Mucosa of gallbladder (tissue), 1 donor: ENCODE data around the gene TMEM72. TPM values are rescaled to one million over a fixed set of nuclear protein-coding genes. Genes with fewer than 3 reads are reported as not detected.

Experiments used
- DNase-seq: peaks from one replicate; pipeline ENCODE4 v3.0.0-alpha.2; 2020; ENCODE audit warnings: low spot score
- total RNA-seq: library from RNA; stranded (reverse); gene quantifications from one replicate; pipeline ENCODE4 v1.2.1, GENCODE V29; 2021
- donor health status: DM: no; HTN: no; CAD: no.

Gene TMEM72
- total RNA-seq, 1 donor from 2014 or later: not detected

DNA sequence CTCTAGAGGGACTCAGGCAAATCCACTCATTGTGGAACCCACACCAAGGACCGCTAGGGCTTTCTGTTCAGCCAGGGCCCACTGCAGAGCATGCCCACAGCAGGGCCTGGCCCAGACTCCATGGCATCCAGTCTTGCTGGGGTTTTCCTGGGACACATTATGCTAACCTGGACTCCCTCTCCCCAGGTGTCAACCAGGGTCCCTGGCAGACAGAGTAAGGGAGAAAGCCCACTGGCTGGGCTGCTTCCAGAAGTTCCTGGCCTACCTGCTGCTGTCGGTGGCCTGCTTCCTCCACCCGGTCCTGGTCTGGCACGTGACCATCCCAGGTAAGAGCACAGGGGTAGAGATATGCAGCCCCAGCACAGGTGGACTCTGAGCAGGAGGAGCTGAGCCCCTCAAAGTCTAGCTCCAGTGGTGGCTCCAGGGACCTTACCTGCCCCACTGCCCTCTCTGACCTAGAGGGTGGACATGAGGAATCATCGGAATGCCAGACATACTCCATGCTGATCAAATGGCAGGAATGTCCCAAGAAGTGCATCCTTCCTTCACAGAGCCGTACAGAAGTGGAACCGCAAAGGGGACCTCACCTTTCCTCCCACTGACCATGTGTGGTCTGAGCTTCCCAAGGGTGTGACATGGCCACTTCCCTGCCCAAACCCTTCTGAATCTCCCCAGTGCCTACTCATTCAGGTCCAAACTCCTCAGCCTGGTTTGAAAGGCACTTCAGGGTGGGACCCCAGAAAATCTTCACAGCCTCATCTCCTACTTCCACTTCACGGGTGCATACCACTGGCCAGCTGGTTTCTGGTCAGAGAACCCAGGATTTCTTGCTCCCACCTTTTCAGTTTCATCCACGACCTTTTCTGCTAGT, 22.5 kb downstream of the TMEM72 start:
- no peak for DNase-seq

DNA sequence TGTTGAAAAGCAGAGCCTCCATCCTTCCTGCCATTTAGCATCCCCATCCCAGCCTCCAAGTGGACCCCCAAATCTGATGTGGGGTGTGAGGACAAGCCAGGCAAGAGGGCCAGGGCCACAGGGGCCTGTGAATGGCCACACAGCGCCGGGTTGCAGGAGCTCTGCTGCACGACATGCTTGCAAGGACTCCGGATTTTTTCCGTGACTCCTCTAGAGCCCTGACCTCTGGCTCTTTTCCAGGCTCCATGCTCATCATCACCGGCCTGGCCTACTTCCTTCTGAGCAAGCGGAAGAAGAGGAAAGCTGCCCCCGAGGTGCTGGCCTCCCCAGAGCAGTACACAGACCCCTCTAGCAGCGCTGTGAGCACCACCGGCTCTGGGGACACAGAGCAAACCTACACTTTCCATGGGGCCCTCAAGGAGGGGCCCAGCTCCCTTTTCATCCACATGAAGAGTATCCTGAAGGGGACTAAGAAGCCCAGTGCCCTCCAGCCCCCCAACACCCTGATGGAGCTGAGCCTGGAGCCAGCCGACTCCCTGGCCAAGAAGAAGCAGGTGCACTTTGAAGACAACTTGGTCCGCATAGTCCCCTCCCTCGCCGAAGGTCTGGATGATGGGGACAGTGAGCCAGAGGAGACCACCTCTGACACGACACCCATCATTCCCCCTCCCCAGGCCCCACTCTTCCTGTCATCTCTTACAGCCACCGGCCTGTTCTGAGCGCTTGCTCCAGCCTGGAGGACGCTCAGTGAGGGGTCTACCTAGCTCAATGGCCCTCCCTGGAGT, 23.5 kb downstream of the TMEM72 start:
- DNase-seq: no peak

DNA sequence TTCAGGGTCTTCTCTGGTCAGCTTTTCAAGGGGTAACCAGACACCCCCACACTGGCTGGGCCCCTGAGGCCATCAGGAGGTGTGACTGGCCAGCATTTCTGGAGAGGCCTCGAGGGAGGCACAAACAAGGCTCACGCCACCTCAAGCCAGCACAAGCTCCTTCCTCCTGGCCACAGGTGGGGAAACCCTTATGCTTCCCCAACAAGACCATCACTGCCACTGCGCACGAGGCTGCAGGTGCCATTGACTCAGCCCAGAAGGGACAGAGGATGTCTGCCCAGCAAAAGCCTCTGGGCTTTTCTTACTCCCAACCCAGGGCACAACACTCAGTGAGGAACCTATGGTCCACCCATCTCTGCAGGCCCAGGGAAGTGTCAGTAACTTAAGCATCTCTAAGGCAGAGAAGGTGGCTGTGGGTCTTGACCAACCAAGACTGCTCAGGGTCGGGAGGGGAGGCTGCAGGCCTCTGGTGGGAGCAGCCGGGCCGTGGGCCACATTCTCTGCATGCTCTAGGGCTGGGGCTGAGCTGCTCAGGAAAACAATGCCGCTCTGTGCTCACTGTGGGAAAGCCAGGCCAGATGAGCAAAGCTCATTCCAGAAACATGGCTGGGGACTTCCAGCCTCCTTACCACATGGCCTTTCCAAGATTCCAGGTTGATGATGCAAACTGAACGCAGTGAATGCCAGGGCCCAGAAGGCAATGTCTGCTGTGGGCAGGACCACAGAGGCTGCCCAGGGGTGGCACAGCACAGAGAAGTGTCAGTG, 24.2 kb downstream of the TMEM72 start:
- peak; percentile 50 for DNase-seq

DNA sequence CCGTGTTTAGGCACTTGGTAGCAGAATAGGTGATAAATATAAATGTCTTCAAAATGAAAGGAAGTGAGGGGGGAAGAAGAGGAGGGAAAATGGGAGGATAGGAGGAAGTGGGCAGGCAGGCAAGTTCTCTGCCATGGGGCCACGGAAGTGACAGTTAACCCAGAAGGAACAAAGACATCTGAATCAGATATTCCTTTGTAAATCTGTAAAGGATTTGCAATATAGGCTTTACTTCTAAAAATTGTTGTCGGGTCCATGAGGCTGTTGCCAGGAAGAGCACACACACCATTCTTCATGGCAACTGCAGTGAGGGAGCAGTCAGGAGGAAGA, 24.8 kb downstream of the TMEM72 start:
- no peak for DNase-seq

DNA sequence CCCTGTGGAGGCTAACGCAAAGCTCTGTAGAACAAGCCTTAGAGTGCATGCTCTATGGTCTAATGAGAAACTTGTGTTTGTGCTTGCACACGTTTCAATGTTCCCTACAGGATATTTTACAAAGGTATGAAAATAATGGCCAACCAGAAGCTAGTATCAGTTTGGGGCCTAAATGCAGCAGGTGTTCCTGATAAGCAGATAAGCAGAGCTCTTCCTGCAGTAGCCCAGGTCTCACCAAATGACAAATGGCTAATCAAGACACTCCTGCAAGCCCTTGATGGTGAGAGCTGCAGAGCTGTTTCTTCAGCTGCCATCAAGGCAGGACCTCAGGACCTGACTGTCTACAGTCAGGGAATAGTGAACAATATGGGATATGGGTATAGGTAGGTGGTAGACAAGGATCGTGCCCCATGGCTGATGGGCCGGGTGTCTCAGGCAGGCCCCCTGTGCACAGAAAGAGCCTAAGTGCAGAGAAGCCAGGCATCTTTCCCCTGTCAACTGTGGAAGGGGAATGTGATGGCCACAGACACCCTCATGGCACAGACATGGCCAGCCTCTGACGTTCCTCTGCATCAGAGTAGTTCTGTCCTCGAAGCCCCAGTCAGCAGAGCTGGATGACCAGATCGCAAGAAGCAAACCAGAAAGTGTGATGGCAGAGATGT, 25.3 kb downstream of the TMEM72 start:
- DNase-seq: no peak

DNA sequence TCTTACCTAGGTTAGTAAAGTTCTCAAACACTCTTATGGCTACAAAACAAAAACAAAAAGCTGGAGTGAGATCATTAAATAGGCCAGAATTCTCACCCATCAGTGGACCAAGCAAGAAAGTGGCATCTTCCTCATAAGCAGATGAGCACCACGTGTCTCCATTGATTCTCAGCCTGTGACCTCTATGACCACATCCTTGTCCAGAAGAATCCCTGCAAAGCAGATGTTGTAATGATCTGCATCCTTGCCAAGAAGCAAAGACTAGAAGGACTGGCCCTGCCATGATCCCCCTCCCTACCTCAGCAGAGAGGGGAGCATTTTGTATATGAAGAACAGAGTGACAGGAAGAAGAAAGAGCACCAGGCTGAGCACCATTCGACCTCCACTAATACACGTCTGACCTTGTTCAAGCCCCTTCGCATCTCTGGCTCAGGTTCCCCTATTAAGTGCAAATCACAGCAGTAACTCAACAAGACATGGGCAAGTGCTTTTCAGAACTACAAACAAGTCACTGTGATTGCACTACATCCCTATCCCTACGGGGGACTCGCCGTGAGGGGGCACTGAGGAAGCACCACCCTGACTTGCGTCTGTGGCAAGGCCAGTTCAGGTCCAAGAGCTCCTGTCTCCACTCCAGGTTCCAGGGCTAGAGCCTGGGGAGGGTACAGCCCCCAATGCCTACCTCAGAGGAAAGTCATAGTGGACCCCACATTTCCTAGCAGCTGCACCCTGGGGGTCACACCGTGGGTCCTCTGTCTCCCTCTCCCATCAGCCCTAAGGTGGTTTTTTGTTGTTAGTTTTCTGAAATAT, 26.3 kb downstream of the TMEM72 start:
- no peak for DNase-seq

- no peak for DNase-seq
Measured at GRCh38 chr10:44938956-44939355, 27.8 kb downstream of the TMEM72 start.

- no peak for DNase-seq
Measured at GRCh38 chr10:44939691-44940401, 28.7 kb downstream of the TMEM72 start.

GRCh38 chr10:44944354-44944753, 33.2 kb downstream of the TMEM72 start:
- no peak for DNase-seq

GRCh38 chr10:44946205-44946604, 35.1 kb downstream of the TMEM72 start:
- no peak for DNase-seq

- DNase-seq: no peak
Measured at GRCh38 chr10:44947371-44948152, 36.4 kb downstream of the TMEM72 start.

GRCh38 chr10:44948642-44949041, 37.5 kb downstream of the TMEM72 start:
- no peak for DNase-seq

DNA sequence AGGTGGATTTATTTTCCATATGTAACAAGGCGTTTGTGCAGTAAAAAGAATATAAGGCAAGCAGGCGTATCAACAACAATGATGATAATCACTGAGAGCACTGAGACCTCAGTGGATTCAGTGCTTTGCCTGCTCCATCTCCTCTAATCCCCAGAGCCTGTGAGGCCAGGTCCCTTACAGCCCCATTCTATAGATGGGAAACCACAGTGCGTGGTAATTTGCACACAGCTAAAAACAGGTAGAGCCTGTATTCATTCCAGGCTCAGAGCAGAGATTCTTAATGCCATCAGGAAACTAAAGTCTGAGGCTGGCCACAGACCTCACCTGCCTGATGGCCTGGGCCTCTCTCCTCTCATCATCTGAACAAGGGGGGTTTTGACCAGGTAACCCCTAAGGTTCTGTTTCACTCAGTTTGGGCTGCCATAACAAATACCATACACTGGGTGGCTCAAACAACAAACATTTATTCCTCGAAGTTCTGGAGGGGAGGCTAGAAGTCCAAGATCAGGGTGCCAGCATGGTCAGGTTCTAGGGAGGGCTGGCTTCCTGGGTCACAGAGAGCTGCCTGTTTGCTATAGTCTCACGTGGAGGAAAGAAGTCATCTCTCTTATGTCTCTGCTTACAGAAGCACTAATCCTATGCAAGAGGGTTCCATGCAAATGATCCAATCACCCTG, 38.1 kb downstream of the TMEM72 start:
- no peak for DNase-seq

GRCh38 chr10:44949915-44950314, 38.8 kb downstream of the TMEM72 start:
- DNase-seq: no peak

DNA sequence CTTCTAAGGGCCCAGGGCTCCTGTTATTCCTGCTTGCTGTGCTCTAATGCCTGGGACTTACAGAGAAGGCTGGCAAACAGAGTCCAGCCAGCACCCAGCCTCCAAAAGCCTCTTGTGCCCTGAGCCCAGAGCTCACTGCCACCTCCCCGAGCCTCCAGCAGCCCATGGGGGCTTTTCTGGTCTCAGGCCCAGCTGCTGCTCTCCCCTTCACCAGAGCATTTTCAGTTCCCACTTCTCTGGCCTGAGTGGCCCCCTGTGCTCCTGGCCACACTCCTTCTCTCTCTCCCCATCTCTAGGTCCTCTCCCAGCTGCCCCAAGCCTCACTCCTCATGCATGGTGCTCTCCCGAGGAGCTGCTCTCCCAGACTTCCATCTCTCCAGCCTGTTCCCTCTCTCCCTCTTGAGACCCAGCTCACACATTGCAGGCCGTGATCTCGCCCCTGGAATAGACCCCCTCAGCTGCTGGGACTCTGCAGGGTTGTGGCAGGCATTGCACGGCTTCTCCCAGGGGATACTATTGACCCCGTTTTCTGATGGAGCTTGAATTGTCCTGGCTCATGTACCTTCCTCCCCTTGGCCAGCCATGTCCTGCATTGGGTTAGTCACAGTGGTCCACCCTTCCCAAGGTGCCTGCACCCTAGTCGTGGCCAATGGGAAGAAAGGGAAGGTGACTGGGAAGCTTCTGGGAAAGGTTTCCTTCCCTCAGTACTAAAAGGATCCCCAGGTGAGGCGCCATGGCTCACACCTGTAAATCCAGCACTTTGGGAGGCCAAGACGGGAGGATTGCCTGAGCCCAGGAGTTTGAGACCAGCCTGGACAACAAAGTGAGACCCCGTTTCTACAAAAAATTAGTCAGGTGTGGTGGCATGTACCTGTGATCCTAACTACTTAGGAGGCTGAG, 39.4 kb downstream of the TMEM72 start:
- no peak for DNase-seq

DNA sequence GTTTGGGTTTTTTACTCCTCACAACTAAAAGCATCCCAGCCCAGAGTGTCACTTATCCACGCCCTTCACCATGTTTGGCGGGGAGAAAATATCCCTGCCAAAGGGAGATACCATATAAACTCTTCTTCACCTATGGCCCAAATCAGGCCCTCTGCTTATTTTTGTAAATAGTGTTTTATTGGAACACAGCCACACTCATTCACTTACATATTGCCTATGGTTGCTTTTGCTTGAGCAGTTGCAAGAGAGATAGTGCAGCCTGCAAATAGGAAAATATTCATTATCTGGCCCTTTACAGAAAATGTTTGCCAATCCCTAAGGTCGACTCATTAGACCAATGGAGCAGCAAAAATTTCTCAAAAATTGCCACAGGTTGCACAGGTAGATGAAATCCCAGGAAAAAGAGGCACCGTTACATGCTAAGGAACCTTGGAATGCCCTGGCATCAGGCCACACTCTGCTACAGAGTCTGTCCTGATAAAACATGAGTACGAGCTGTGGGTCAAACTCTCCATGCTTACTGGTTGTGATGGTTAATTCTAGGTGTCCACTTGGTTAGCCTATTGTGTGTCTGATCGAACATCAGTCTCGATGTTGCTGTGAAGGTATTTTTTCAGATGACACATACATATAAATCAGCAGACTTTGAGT, 40.6 kb downstream of the TMEM72 start:
- DNase-seq: no peak

DNA sequence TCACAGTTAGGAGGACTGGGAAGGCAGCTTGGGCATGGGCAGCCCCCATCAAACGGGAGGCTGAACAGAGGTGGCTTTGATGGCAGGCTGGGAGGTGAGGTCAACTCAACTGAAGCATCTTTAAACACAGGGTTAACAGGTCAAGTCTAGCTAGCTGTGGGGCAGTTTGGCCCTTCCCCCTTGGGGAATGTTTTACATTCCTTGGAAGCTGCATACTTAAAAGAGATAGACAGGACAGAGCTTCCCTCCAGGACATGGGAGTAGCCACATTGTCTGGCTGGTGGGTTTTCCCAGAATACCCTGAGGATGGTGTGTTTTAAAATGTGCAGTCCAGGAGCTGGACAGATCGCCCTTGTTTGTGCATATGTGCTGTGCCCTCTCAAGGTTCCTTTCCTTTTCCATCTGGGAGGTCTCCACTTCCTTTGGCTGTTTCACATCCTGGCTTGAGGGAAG, 41.7 kb downstream of the TMEM72 start:
- no peak for DNase-seq
